Fibroblast of lung (primary cell): ENCODE data around the gene LYRM2. TPM values are rescaled to one million over a fixed set of nuclear protein-coding genes. Genes with fewer than 3 reads are reported as not detected.

Experiments used
- DNase-seq, 2 donors: peaks; one replicate each; pipeline versions ENCODE4 v3.0.0 to v3.0.0-alpha.2; 2010; ENCODE audit warnings: low read depth in 2 of 2
- H2AFZ ChIP-seq: 2 replicates; pipeline ENCODE4 v1.5.1; 2012; ENCODE audit warnings: low read length, control low read depth, inconsistent platforms
- H3K27ac ChIP-seq: 2 replicates; pipeline ENCODE4 v1.5.1; 2011; ENCODE audit warnings: low read length, control low read depth; ENCODE audit not compliant: insufficient read depth
- H3K27me3 ChIP-seq: 2 replicates; pipeline ENCODE4 v1.5.1; 2011; ENCODE audit warnings: mild to moderate bottlenecking, low read length; ENCODE audit not compliant: control insufficient read depth, insufficient read depth
- H3K36me3 ChIP-seq: 2 replicates; pipeline ENCODE4 v1.5.1; 2011; ENCODE audit warnings: low read length; ENCODE audit not compliant: control insufficient read depth, insufficient read depth
- H3K4me1 ChIP-seq: 2 replicates; pipeline ENCODE4 v1.5.1; 2011; ENCODE audit warnings: low read length; ENCODE audit not compliant: control insufficient read depth, insufficient read depth; ENCODE audit errors: extremely low read depth
- H3K4me2 ChIP-seq: 2 replicates; pipeline ENCODE4 v1.5.1; 2011; ENCODE audit warnings: low read length, control low read depth; ENCODE audit not compliant: insufficient read depth; ENCODE audit errors: extremely low read depth
- H3K4me3 ChIP-seq, 4 experiments: fragments of 200-600 bp in 1 of 4; sonication (generic) in 1 of 4; replicated peaks in 1 of 4; 2 replicates each; pipeline ENCODE4 v1.5.1; 2011 to 2016; ENCODE audit warnings: low read length in 4 of 4, low read depth in 3 of 4, mild to moderate bottlenecking in 3 of 4, control low read depth in 2 of 4, inconsistent platforms in 1 of 4, mixed read lengths in 1 of 4; ENCODE audit not compliant: insufficient read depth in 1 of 4; ENCODE audit errors: control extremely low read depth in 1 of 4
- H3K79me2 ChIP-seq: 2 replicates; pipeline ENCODE4 v1.5.1; 2012; ENCODE audit warnings: mild to moderate bottlenecking, low read length, inconsistent platforms; ENCODE audit not compliant: control insufficient read depth, insufficient read depth
- H3K9ac ChIP-seq: 2 replicates; pipeline ENCODE4 v1.5.1; 2011; ENCODE audit warnings: mild to moderate bottlenecking, low read length, control low read depth; ENCODE audit not compliant: insufficient read depth
- H3K9me3 ChIP-seq: 2 replicates; pipeline ENCODE4 v1.5.1; 2012; ENCODE audit warnings: low read depth, low read length; ENCODE audit not compliant: control insufficient read depth, insufficient read depth
- H4K20me1 ChIP-seq: 2 replicates; pipeline ENCODE4 v1.5.1; 2011; ENCODE audit warnings: low read length; ENCODE audit not compliant: control insufficient read depth, insufficient read depth; ENCODE audit errors: extremely low read depth
- CTCF ChIP-seq, 2 donors: IDR thresholded peaks in 1 of 2; conservative IDR thresholded peaks in 1 of 2; 1 replicate in 1 of 2; 2 replicates in 1 of 2; pipeline ENCODE4 v1.5.1; 2011 to 2012; ENCODE audit warnings: low read length in 2 of 2, control low read depth in 1 of 2, inconsistent platforms in 1 of 2, low read depth in 1 of 2, mild to moderate bottlenecking in 1 of 2
- EZH2 ChIP-seq: IDR thresholded peaks from 2 replicates; pipeline ENCODE4 v1.5.1; 2012; ENCODE audit warnings: low read length, control low read depth, mild to moderate bottlenecking; ENCODE audit errors: missing control alignments
- polyA plus RNA-seq, 2 donors: library from polyadenylated mRNA; depleted of rRNA in 1 of 2; stranded (reverse) in 1 of 2; unstranded in 1 of 2; fragments of >200 nt; gene quantifications; 2 replicates each; pipeline ENCODE4 v1.2.1, GENCODE V29; 2011 to 2012; ENCODE audit warnings: missing spikeins in 1 of 2
- total RNA-seq: library from RNA; depleted of rRNA; stranded (reverse); fragments of >200 nt; gene quantifications from 2 replicates; pipeline ENCODE4 v1.2.1, GENCODE V29; 2014

The LYRM2 gene
- total and polyA plus RNA-seq, 2 donors (not counting 1 experiment from before 2014, with no cell fraction given), result 27.4 to 66.1 TPM

- H3K4me3 ChIP-seq, result no peak overlapping the region
- H3K4me1 ChIP-seq, result no peaks in the 10 kb centered on the region
- no peak for DNase-seq
- no peaks in the 10 kb centered on the region for H3K9me3 ChIP-seq
- no peaks in the 10 kb centered on the region for H4K20me1 ChIP-seq
- H3K9ac ChIP-seq, result no peak overlapping the region
- H3K36me3 ChIP-seq, result peaks cover 8% of the 10 kb centered on the region
- H3K4me2 ChIP-seq, result no peak overlapping the region
- no peak overlapping the region for H3K27ac ChIP-seq
- no peak overlapping the region for H2AFZ ChIP-seq
- H3K79me2 ChIP-seq, result no peaks in the 10 kb centered on the region
- H3K27me3 ChIP-seq, result no peaks in the 10 kb centered on the region
- TF ChIP-seq EZH2, result no peak
- TF ChIP-seq CTCF (conservative IDR thresholded peaks at IDR 0.05 in 1 of 2, IDR thresholded peaks at IDR 0.05 in 1 of 2; ENCODE audit: low read depth in 1 of 2, low read length in 2 of 2), result no peak
These were observed 41.6 kb upstream of the LYRM2 start for GRCh38 chr6:89680150-89680549.

GRCh38 chr6:89679215-89680120 is 40.9 kb upstream of the LYRM2 start:
- no peak for DNase-seq
- Histone ChIP-seq H3K4me1 (no peaks in the 10 kb centered on the region), H3K9ac (no peak overlapping the region), H3K36me3 (peaks cover 6% of the 10 kb centered on the region), H3K27me3 (no peaks in the 10 kb centered on the region), H3K9me3 (no peaks in the 10 kb centered on the region), H3K4me3 (no peak overlapping the region), H4K20me1 (no peaks in the 10 kb centered on the region), H3K4me2 (no peak overlapping the region), H2AFZ (no peak overlapping the region), H3K27ac (no peak overlapping the region), H3K79me2 (no peaks in the 10 kb centered on the region)
- TF ChIP-seq EZH2 (no peak), CTCF (conservative IDR thresholded peaks at IDR 0.05 in 1 of 2, IDR thresholded peaks at IDR 0.05 in 1 of 2; ENCODE audit: low read depth in 1 of 2, low read length in 2 of 2) (no peak)

- H3K79me2 ChIP-seq, result no peaks in the 10 kb centered on the region
- H2AFZ ChIP-seq, result no peak overlapping the region
- no peak for DNase-seq
- no peak overlapping the region for H3K4me2 ChIP-seq
- H4K20me1 ChIP-seq, result no peaks in the 10 kb centered on the region
- no peaks in the 10 kb centered on the region for H3K4me1 ChIP-seq
- no peak overlapping the region for H3K27ac ChIP-seq
- H3K36me3 ChIP-seq, result peaks cover 8% of the 10 kb centered on the region
- no peak overlapping the region for H3K9ac ChIP-seq
- no peak for TF ChIP-seq CTCF (conservative IDR thresholded peaks at IDR 0.05 in 1 of 2, IDR thresholded peaks at IDR 0.05 in 1 of 2; ENCODE audit: low read depth in 1 of 2, low read length in 2 of 2)
- TF ChIP-seq EZH2, result no peak
- no peak overlapping the region for H3K4me3 ChIP-seq
- H3K9me3 ChIP-seq, result no peaks in the 10 kb centered on the region
- H3K27me3 ChIP-seq, result no peaks in the 10 kb centered on the region
These were observed 40.0 kb upstream of the LYRM2 start for GRCh38 chr6:89678531-89678930.
